HL-60/S4 (cell line): ENCODE results near the gene SPACA1.
"Not testable (repeated sequence)": the region's sequence is repeated elsewhere in the genome, so short reads cannot be mapped to it uniquely, and the experiment has no call there.

Source experiments
- in situ Hi-C: fragments of 300-500 bp; cut with MboI; formaldehyde crosslinking; loops from 2 replicates; pipeline ENCODE4 v1.14.3; 2022; ENCODE audit warnings: low sequenced_read_pairs

The SPACA1 gene, protein sequence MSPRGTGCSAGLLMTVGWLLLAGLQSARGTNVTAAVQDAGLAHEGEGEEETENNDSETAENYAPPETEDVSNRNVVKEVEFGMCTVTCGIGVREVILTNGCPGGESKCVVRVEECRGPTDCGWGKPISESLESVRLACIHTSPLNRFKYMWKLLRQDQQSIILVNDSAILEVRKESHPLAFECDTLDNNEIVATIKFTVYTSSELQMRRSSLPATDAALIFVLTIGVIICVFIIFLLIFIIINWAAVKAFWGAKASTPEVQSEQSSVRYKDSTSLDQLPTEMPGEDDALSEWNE

DNA sequence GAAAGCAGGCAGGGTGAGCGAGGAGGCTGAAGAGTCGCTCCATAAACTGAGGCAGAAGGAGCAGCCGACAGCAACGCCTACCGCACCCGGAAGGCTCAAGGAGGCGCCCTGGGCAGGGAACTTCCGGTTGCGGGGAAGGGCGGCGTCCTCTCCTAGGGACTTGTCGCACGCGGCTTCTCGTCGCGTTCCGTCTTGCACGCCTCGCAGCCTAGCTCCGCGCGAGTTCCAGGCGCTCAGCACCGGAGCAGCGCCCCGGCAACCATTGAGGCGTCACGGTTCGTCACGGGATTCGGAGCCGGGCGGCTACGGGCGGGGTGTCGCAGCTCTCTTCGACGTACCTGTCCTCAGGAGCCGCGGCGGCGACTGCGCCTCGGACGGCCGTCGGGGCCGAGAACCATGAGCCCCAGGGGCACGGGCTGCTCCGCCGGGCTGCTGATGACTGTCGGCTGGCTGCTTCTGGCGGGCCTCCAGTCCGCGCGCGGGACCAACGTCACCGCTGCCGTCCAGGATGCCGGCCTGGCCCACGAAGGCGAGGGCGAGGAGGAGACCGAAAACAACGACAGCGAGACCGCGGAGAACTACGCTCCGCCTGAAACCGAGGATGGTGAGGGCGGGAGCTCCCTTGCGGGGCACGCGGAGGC is at the start of gene SPACA1:
SPACA1 (plus strand) TSS at position 332 of the 641 bp plus-strand sequence; CDS start at position 397, 65 bp downstream.
- in situ Hi-C loops, result no loop called here

DNA sequence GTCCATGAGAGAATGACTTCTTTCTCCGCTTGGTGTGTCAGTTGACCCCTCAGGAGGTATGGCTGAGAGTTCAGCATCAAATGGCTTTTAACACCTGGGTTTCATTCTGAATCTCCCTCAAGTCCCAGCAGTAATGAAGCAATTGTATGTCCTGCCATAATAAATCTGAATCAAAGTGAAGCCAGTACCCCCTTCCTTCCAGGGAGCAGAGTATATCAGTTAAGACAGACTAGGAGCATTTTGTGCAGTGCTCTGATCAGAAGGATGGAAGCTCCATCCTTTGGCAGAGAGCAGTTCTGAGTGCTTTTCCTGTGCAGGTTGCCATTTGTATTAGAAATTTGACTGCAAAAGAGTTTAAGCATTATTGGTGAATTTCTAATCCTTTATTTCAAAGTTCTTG is 46.9 kb upstream of the SPACA1 start:
- in situ Hi-C loops, result no loop called here

DNA sequence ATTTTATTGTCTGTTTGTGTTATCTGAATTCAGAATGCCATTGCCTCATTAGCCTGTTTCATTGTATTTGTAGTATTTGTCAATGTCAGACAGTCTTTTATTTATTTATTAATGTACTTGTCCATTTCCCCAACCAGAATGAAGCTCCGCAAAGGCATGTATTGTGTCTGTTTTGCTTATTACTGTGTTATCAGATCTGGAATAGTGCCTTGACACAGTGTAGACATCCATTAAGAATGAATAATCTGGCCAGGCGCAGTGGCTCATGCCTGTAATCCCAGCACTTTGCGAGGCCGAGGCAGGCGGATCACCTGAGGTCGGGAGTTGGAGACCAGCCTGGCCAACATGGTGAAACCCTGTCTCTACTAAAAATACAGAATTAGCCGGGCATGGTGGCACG is 46.4 kb upstream of the SPACA1 start:
- in situ Hi-C loops, result not testable (repeated sequence)

DNA sequence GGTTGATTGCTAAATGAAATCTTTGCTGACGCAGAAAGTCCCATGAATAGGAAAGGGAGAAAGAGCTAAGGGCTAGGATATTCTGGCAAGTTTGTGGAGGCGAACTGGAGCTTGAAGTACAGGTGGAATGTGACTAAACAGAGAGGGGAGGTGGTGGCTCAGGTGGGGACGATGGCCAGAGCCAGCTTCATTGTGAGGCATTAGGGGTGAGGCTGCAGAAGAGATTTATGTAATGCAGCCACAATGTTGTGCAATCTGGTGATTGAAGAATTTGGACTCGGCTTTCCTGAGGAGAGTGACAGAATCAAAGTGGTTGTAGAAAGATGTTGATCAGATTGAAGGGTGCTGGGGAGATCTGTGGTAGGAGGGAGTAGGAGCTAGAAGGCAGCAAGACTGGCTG is 42.9 kb upstream of the SPACA1 start:
- in situ Hi-C loops, result no loop called here

DNA sequence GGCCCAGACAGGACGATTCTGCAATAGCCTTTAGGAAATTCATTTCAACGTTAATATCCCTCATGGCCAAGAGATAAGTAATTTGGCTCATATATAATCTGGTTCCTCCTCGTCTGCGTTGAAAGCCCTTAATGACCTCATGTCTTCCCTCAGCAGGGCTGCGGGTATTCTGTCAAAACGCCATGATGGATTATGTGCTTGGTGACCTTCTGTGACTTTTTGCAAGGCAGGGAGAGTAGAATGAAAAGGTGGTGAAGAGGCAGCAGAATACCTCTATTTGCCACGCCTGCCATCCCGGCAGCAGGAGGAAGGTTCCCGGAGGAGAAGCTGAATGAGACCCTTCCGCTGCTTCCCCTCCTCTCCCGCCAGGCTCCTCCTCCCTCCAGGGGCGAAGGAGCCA is 41.1 kb upstream of the SPACA1 start:
- in situ Hi-C loops, result no loop called here

DNA sequence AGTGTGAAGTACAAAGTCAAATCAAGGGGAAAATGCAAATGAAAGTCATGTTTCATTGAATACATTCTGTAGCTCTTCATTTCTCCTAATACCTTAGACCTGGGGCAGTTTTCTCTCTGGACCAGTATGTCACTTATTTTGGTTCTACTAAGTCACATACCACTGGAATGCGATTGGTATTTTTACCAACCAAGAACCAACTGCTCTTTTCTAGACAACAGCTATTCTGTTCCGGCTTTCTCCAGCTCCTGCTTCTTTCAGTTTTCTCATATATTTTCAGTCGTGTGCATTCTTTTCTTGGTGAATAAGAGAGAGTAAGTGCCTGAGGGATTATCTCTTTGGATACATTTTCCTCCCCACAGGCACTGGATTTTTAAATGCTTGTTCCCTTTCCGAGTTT is 39.2 kb upstream of the SPACA1 start:
- in situ Hi-C loops, result no loop called here

DNA sequence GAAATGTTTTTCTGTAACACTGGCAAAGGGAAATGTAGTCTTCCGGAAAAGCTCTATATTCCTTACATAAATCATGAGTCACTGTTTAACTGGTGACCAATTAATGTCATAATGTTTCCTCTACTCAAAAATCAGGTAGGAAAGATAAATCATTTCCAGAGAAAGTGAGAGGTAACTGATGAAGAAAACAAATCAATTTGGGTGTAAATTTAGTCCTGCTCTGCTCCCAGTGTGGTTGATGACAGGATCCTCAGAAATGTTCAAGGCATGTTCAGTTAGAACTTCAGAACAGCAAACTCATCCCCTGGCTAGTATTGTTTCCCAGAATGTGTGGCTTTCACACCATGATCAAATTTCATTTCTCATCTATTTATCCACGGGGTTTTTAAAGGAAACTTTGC is 38.8 kb upstream of the SPACA1 start:
- in situ Hi-C loops, result no loop called here

DNA sequence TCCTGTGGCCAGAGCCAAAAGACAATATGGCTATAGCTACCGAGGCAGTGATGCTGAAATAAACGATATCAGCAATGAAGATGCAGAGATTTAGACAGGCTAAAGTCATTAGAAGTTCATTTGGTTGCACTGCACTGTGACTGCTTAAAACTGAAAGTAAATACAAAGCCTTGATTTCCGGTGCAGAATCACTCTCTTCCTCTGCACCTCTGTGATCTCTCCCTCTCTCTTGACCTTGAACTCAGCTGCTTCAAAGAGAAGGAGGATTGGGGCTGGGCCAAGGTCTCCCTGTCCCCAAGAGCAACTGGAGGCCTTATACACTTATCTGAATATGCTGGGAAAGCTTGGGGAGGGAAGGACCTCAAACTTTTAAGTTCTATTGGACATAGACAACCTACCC is 34.6 kb upstream of the SPACA1 start:
- in situ Hi-C loops, result no loop called here

DNA sequence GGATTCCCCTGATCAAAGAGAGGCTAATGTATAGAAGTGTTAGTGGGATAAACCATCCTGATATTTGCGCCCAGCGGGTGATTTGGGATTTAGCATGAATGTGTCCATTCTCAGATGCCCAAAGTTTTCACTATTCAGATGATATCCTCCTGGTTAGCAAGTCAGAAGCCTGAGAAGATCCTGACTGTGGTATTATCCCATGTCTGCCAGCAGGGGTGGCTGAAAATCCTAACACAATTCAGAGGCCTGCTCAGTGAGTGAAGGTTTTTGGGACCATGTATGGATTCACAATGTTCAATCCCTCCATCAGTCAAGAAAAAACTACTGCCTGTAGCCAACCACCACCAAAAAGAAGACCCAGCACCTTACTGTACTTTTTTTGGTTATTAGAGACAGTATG is 34.1 kb upstream of the SPACA1 start:
- in situ Hi-C loops, result no loop called here

DNA sequence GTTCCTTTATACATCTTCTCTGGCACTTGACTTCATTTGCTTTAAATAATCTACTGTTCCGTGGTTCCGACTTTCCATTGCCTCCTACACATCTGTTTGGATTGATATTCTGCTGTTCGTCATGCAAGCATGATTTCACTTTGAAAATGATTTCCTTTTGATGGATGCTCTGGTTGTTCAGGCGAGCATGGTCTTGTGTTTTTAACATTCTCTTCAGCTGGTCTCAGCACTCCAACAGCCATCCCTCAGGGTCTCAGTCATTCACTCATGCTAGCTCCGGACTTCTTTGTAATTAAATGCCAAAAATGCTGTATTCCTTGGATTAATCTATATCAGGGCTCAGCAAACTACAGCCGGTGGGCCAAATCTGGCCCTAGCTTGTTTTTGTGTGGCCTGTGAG is 27.2 kb upstream of the SPACA1 start:
- in situ Hi-C loops, result no loop called here

DNA sequence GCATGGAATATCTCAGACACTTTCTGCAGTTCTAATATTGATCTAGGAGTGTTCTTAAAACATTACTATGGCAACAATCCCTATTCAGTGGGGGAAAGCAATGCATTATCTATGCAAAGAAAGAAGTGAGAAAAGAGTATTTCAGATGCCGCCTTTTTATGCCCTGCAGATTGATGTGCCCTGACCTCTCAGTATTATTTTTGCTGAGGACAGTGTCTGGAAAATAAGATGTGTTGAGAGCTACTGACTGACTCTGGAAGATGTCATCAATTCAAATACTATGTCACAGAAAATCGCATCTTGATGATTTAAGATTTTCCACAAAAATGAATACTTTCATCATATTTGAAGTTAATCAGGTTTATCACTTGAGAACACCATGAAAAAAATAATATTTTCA is 22.9 kb upstream of the SPACA1 start:
- in situ Hi-C loops, result no loop called here

DNA sequence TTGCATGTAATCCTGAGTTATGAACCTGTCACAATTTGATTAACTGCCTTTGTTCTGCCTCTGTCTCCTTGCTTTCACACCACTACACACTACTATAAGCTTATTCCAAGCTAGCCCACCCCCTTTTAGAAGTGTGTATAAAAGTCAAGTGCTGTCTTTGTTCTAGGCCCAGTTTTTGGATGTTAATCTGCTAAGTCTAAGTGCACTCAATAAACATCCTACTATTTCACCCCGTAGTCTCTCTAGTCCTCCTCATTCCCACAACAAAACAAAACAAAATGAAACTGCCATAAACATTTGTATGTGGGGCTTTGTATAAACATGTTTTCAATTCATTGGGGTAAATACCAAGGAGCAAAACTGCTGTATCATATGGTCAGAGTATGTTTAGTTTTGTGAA is 16.1 kb upstream of the SPACA1 start:
- in situ Hi-C loops, result no loop called here

DNA sequence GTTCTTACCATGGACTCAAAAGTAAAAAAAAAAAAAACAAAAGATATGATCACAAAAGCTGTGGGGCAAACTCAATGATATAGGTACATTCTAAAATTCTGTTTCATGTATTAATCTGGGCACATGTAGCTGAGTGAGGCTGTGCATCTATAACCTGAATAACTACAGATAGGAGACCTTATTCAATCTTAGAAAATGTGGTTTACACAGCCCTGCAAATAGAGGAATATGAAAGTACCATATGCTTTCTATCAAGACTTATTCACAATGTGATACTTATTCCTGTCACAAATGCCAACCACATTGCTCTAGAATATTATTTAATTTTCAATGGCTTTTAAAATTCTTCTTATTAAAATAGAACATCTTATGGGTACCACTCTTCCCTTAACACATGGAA is 3.1 kb upstream of the SPACA1 start:
- in situ Hi-C loops, result no loop called here

DNA sequence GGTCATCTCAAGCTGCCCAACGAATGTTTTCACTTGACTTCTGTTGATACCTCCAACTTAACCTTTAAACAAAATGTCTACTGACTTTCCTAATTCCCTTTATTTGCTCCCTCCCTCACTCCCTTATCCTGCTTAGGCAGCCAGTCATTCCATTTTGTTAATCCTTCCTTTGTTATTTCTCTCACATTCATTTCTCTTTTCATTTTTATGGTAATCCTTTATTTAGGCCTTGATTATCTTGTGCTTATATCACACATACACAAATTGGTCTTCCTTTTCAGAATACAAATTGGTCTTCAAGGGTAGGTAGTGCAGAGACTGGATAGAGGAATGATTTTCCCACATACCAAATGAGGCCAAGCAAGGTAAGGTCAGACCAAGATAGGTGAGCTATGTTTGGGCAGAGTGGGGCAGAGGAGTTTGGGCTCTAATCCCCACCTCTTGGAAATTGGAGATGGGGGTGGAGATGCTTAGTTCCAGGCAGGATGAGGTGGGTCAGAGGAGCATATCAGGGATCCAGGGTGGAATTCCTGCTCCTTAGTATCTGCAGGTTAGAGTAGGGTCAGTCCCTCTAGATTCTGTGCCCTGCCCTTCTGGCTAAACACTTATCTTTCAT is 2.0 kb upstream of the SPACA1 start:
- in situ Hi-C loops, result no loop called here

DNA sequence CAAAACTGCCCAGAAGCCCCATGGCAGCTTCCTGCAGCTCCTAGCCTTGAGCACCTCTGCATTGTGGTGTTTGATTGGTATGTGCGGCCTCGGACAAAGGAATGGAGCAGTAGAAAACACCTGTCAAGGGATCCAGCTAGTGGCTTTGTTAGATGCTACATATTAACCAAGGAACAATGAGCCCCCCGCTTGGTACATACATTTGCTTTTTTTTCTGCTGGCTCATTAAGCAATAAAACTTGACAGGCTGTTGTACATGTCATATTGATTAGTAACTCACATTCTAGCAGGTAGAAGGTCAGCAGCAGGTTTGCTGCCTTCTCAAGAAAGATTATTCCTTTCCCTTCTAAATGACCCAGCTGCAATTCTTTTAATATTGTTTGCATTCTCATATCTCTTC is 937 bp downstream of the SPACA1 start:
- in situ Hi-C loops, result no loop called here

DNA sequence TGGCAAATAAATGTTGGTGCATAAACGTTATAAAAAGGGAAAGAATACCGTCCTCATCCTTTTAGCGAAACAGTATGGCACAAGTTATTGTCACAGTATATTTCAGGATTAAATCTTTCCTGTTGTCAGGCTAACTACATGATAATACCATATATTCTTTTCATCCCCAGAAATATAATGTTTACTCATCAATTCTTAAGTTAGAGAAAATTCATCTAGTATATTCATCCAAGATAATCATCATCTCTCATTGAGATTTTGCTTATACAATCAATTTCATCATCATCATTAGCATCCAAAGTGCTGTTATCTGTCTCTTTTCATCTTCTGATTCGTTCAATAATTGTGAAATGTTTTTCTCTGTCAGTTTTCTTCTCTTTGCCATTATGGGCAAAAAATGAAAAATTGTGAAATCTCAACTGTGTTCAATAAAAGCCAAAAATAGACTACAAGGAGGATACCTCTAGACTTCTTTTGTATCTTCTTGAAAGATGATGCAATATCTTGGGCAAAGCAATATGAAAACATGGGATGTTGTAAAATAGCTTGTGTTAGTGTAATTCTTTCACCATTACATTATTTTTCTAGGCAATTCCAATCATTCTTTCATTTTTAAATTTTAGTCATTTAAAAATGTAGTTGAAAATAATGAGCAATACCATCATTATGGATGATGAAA is 2.6 kb downstream of the SPACA1 start:
- in situ Hi-C loops, result no loop called here

DNA sequence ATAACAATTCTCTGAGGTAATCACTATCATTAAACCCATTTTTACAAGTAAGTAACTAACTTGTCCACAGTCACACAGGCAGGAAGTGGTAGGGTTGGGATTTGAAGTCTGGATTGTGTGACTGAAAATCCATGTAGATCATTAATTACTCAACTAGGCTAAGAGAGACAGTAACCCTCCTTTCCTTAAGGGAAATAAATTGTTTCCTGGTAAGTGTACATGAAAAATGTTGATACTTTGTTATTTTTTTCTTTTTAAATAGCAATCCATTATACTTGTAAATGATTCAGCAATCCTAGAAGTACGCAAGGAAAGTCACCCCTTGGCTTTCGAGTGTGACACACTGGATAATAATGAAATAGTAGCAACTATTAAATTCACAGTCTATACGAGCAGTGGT is 11.6 kb downstream of the SPACA1 start:
- in situ Hi-C loops, result no loop called here

DNA sequence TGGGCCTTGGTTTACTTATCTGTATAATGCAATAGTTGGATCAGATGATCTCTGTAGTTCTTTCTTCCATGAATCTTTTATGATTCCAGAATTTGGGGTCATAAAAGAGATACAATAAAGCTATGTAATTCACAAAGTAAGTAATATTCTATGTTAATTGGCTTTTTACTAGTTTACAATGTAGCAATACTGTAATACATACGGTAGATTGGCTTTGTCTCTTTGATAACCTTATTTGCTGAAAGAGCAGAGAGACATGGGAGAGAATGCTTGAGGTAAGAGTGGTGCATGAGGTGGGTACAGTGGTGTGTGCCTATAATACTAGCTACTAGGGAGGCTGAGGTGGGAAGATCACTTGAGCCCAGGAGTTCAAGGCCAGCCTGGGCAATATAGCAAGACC is 14.7 kb downstream of the SPACA1 start:
- in situ Hi-C loops, result no loop called here

DNA sequence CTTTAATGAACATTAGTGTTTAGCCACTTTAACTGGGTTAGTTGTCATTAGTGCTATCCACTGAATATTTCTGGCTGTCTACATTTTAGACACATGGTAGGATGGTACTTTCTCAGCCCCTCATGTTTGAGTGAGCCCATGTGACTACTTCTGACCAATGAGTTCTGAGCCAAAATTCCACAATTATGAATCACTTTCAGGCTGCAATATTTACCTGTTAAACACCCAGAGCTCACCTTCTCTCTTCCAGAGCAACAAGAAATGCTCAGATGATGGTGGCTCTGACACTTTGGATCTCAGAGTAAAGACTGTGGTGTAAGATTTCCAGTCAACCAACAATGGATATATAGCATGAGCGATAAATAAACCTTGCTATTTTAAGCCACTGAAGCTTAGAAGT is 24.8 kb downstream of the SPACA1 start:
- in situ Hi-C loops, result no loop called here

DNA sequence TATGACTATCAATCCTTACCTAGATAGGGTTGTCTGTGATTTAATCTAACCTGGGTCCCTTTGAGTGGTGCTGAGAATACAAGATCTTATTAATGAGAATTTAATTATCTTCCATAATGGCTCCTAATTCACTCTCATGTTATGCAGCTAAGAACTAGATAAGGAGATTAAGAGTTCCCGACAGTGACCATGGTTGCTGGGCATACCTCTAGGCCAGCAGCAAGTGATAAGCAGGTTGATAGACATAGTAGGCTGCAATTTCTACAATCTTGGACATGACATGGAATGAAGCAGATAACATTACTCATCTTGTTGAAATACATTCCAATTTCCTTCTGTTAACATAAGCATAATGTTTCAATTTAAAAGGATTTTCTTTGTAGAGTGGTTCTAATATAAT is 27.1 kb downstream of the SPACA1 start:
- in situ Hi-C loops, result no loop called here

DNA sequence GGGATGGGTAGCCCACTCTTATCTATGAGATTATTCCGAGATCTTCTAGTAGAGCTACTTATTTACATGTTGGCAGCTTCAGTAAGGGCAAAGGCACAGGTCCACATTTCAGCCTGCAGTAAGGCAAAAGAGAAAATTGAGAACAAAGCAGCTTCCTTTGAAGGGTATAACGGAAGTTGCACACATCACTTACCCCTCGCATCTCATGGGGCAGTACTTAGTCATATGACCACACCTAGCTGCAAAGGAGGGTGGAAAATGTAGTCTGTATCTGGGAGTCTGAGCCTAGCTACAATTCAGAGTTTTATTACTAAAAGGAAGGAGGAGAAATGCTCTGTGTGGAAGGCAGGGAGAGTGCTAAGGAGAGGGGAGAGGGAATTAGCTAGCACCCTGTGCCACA is 29.7 kb downstream of the SPACA1 start:
- in situ Hi-C loops, result no loop called here

DNA sequence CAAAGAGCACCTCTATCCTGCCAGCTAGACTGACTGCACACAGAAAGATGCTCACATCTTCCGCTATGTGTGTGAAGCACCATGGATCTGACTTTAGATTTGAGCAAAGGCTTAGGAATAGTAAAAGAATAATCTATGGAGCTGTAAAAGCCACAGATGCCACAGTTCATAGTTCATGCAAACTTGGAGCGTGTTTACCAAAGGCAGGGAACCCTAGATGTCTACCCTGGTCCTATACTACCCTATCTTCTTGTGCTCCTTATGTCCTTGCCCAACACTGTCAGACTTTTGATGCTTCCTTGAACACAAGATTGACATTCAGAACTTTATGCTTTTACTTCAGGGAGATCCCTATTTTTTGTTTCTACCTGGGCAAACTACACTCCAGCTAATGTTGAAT is 39.2 kb downstream of the SPACA1 start:
- in situ Hi-C loops, result no loop called here
